Lower lobe of right lung (tissue), 2 donors: ENCODE measurements around the gene PRKG1. TPM values are rescaled to one million over a fixed set of nuclear protein-coding genes. Genes with fewer than 3 reads are reported as not detected.

Experiments
- ATAC-seq, 2 donors: fragments of 200-7000 bp; cut with Tn5 transposase; one replicate each; pipeline ENCODE4 v1.9.1; 2020 to 2022; ENCODE audit warnings: mild to moderate bottlenecking in 2 of 2, moderate library complexity in 2 of 2
- DNase-seq: peaks from one replicate; pipeline ENCODE4 v3.0.0-alpha.2; 2020
- H3K27ac ChIP-seq: fragments of 200-600 bp; one replicate; pipeline ENCODE4 v1.8.0; 2022
- H3K27me3 ChIP-seq: fragments of 200-600 bp; one replicate; pipeline ENCODE4 v1.8.0; 2022; ENCODE audit warnings: low read depth
- H3K36me3 ChIP-seq: fragments of 200-600 bp; one replicate; pipeline ENCODE4 v1.8.0; 2022; ENCODE audit warnings: mild to moderate bottlenecking
- H3K4me1 ChIP-seq: fragments of 200-600 bp; one replicate; pipeline ENCODE4 v1.8.0; 2022
- H3K4me3 ChIP-seq: fragments of 200-600 bp; one replicate; pipeline ENCODE4 v1.8.0; 2022; ENCODE audit warnings: mild to moderate bottlenecking
- H3K9me3 ChIP-seq: fragments of 200-600 bp; one replicate; pipeline ENCODE4 v1.8.0; 2022
- intact Hi-C: fragments of 100-400 bp; cut with DNase I; formaldehyde crosslinking; loops from one replicate; pipeline ENCODE4 v1.11.0; 2022
- total RNA-seq: library from RNA; stranded (reverse); fragmentation: NEBNext Ultra II Directional; extraction: Animal tissue kit (Norgen Biotek cat#: 25700); gene quantifications from one replicate; pipeline ENCODE4 v1.2.1, GENCODE V29; 2021
- TF ChIP-seq, protein P1 (sequence below): fragments of 200-600 bp; IDR thresholded peaks from one replicate; pipeline ENCODE4 v1.8.0; 2022; ENCODE audit warnings: antibody characterized with exemption, mild to moderate bottlenecking
- donor health status: DM: no; HTN: yes; CAD: no; lungs with severe emphysema.

PRKG1 gene
- total RNA-seq, 1 donor from 2014 or later: 23.6 TPM

DNA sequence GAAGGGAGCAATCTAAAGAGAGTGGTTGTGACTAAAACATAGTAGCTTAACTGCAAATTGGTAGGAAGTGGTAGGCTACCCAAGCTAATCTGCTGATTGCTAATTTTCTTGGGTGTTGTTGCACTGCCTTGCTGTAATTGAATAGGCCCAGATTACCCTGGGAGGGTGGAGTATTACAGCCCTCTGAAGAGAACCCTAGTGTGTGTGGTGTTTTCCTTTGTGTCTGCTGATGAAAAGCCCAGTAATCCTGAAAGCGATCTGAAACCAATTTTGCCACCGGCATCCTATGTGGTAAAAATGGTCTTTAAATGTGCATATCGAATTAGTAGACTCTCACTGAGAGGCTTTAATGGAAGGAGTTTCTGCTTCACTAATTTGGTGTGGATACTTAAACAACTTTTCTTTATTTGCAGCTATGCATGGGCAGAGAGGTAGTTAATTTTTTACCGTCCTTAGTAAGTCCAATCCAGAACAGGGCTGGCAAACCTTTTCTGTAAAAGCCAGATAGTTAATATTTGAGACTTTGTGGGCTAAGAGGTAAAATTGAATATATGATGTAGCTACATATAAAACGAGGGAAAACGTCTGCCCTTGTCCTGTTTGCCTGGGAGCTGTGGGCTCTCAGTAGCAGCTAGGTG, 532.7 kb downstream of the PRKG1 start:
- Histone ChIP-seq H3K4me1 (no peaks in the 10 kb centered on the region), H3K9me3 (peaks cover 3% of the 10 kb centered on the region), H3K36me3 (no peaks in the 10 kb centered on the region), H3K4me3 (no peak overlapping the region), H3K27ac (no peak overlapping the region), H3K27me3 (no peaks in the 10 kb centered on the region)
- DNase-seq (no peak), ATAC-seq (no peak)
- TF ChIP-seq, protein P1, sequence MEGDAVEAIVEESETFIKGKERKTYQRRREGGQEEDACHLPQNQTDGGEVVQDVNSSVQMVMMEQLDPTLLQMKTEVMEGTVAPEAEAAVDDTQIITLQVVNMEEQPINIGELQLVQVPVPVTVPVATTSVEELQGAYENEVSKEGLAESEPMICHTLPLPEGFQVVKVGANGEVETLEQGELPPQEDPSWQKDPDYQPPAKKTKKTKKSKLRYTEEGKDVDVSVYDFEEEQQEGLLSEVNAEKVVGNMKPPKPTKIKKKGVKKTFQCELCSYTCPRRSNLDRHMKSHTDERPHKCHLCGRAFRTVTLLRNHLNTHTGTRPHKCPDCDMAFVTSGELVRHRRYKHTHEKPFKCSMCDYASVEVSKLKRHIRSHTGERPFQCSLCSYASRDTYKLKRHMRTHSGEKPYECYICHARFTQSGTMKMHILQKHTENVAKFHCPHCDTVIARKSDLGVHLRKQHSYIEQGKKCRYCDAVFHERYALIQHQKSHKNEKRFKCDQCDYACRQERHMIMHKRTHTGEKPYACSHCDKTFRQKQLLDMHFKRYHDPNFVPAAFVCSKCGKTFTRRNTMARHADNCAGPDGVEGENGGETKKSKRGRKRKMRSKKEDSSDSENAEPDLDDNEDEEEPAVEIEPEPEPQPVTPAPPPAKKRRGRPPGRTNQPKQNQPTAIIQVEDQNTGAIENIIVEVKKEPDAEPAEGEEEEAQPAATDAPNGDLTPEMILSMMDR: no peak
- intact Hi-C loops: no loop called here

DNA sequence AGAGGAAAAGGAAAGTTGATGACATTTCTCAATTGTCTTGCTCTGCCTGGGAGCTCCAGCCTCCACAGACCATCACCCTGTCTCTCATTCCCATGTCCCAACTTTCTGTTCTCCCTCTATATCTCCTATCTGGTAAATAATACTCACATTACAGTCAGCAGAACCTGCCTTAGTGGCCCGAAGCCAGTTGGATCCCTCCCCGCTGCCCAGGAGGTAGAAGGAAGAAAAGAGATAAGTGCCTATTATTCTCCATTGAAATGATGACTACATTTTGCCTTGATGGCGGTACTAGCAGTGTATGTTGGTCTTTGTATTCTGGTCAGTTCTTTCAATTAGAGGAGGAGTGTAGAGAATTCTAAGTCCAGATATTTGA, 533.2 kb downstream of the PRKG1 start:
- ATAC-seq (no peak), DNase-seq (no peak)
- H3K27ac ChIP-seq: no peak overlapping the region
- TF ChIP-seq, protein P1: no peak
- H3K36me3 ChIP-seq: no peaks in the 10 kb centered on the region
- peaks cover 5% of the 10 kb centered on the region for H3K9me3 ChIP-seq
- no peaks in the 10 kb centered on the region for H3K27me3 ChIP-seq
- H3K4me3 ChIP-seq: no peak overlapping the region
- H3K4me1 ChIP-seq: no peaks in the 10 kb centered on the region
- intact Hi-C loops: no loop called here

DNA sequence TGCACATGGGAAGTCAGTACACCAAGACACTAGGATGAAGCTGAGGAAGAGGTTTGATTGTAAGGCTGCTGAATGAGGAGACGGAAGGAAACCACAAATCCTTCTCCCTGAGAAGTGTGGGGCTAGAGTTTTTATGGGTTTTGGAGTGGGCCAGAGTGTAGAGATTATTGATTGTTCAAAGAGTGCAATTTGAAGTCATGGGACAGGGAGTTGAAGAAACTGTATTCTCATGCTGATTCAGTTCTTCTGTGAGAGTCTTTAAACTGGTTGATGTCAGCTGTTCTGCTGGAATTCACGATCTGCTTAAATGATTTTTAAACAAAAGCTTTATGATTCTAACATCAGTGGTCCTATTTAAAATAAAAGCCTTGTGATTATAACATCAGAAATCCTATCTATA, 533.9 kb downstream of the PRKG1 start:
- Histone ChIP-seq H3K4me1 (no peaks in the 10 kb centered on the region), H3K36me3 (no peaks in the 10 kb centered on the region), H3K9me3 (peaks cover 5% of the 10 kb centered on the region), H3K27ac (no peak overlapping the region), H3K4me3 (no peak overlapping the region), H3K27me3 (no peaks in the 10 kb centered on the region)
- no peak for ATAC-seq
- TF ChIP-seq, protein P1: no peak
- intact Hi-C loops: no loop called here
- no peak for DNase-seq

DNA sequence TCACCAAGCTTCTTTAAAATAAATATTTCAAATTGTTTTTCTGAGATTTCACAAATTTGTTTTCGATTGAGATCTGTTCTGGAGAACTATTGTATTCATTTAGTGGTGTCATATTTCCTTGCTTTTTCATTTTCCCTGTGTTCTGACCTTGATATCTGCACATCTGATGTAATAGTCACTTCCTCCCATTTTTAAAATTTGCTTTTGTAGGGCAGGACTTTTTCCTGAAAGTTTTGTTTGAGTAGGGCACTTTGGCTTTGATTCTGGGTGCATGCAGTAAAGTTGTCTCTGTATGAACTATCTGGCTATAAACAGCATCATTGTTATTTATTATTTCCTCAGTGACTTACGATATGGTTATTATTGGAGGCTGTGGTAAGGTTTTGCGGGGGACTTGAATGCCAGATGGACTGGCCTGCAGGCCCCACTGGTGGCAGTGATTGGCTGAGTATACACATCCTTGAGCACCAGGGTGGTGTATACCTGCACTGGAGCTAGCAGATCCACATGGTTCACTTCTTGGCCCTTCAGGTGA, 541.5 kb downstream of the PRKG1 start:
- intact Hi-C loops: no loop called here
- TF ChIP-seq, protein P1: no peak
- Histone ChIP-seq H3K27ac (no peak overlapping the region), H3K4me1 (no peaks in the 10 kb centered on the region), H3K4me3 (no peak overlapping the region), H3K27me3 (no peaks in the 10 kb centered on the region), H3K36me3 (no peaks in the 10 kb centered on the region), H3K9me3 (peaks cover 5% of the 10 kb centered on the region)
- no peak for ATAC-seq
- DNase-seq: no peak

DNA sequence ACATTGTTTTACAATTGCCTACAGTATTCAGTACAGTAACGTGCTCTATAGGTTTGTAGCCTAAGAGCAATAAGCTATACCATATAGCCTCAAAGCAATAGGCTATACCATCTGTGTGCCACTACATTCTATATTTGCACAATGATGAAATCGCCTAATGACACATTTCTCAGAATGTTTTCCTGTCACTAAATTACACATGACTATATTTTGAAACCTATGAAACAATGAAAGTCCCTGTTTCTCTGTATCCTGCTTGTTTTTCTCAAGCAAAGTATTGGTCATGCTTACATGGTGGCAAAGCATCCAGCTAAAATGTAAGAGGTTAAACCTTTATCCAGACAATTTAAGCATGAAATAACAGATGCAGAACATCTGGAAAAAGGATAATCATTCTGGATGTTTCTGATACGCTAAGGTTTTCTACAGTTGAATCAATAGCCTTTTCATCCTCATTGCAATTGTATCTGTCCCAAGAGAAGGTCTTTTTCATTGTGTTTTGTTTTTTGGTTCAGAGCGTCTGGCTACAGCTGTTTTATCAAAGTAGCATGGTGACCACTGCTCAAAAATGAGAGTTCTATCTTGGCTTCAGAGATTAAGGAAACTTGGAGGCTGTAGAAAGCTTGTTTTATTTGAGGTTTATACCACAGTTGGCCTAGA, 543.4 kb downstream of the PRKG1 start:
- H3K9me3 ChIP-seq: no peaks in the 10 kb centered on the region
- no peaks in the 10 kb centered on the region for H3K4me1 ChIP-seq
- intact Hi-C loops: no loop called here
- no peak overlapping the region for H3K27ac ChIP-seq
- H3K36me3 ChIP-seq: no peaks in the 10 kb centered on the region
- DNase-seq: no peak
- H3K27me3 ChIP-seq: no peaks in the 10 kb centered on the region
- no peak overlapping the region for H3K4me3 ChIP-seq
- no peak for ATAC-seq
- TF ChIP-seq, protein P1: no peak
